ENCODE data around the gene KLHL13. TPM values are rescaled to one million over a fixed set of nuclear protein-coding genes. Genes with fewer than 3 reads are reported as not detected.

Gene KLHL13
- polyA plus RNA-seq, 1 donor from 2014 or later = 15.7 TPM

DNA sequence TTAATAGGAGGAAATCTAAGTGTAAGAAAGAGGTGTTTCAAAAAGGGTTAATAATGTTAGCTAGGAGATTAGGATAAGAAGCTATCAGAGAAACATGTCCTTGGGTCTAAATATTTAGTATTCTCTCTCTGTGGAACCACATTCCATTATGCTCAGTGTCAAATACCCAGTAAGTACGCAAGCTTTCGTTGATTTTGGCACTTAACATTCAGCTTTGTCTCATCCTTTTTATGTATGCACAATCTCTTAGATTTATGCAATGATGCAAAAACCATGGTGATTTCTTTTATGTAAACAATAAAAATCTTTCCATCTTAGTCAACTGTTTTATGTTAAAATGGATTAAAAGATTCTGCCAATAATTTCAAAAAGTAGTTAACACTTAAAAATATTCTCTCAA lies 129.2 kb downstream of the KLHL13 start:
- H3K27me3 ChIP-seq (ENCODE audit: insufficient read depth, low read depth, low read length) = no peaks in the 10 kb centered on the region

DNA sequence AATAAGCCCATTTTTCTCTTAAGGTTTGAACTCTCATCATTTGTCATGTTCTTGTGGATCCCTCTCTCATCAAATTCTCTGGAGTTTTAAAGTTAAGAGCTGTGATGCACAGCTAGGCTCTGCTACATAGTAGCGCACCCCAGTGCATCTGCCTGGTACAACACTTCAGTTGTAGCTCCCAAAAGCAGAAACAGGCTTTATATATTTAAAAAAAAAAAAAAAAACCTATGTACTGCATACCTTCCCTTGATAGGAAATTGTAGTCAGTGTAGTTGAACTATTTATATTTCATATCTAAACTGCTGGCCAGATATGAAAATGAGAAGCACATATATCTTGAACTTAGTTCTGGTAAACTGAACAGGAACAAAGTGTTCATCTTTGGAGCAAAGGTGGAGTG lies 131.4 kb downstream of the KLHL13 start:
- Histone ChIP-seq H3K4me3 (ENCODE audit: low read length) (no peak overlapping the region), H4K20me1 (ENCODE audit: insufficient read depth) (no peaks in the 10 kb centered on the region), H3K27ac (ENCODE audit: low read length) (no peak overlapping the region), H3K36me3 (ENCODE audit: insufficient read depth, low read length) (no peaks in the 10 kb centered on the region), H3K9me3 (ENCODE audit: low read length) (no peaks in the 10 kb centered on the region), H3K27me3 (ENCODE audit: insufficient read depth, low read depth, low read length) (no peaks in the 10 kb centered on the region), H3F3A (ENCODE audit: insufficient read depth, low read length, poor library complexity, severe bottlenecking) (no peaks in the 10 kb centered on the region), H3K79me2 (replicated peaks; ENCODE audit: insufficient read depth, low read length) (no peaks in the 10 kb centered on the region), H3K9me2 (ENCODE audit: insufficient read depth, low read length) (no peaks in the 10 kb centered on the region), H3K9ac (ENCODE audit: low read length) (no peak overlapping the region), H3K4me2 (ENCODE audit: low read length) (no peak overlapping the region), H2AFZ (ENCODE audit: low read depth, low read length) (no peak overlapping the region)
- peak; percentile 38 for TF ChIP-seq RAD21 (conservative IDR thresholded peaks at IDR 0.05)
- no peak for TF ChIP-seq EP300 (conservative IDR thresholded peaks at IDR 0.05; ENCODE audit: poor library complexity, severe bottlenecking)
- TF ChIP-seq, protein P1, sequence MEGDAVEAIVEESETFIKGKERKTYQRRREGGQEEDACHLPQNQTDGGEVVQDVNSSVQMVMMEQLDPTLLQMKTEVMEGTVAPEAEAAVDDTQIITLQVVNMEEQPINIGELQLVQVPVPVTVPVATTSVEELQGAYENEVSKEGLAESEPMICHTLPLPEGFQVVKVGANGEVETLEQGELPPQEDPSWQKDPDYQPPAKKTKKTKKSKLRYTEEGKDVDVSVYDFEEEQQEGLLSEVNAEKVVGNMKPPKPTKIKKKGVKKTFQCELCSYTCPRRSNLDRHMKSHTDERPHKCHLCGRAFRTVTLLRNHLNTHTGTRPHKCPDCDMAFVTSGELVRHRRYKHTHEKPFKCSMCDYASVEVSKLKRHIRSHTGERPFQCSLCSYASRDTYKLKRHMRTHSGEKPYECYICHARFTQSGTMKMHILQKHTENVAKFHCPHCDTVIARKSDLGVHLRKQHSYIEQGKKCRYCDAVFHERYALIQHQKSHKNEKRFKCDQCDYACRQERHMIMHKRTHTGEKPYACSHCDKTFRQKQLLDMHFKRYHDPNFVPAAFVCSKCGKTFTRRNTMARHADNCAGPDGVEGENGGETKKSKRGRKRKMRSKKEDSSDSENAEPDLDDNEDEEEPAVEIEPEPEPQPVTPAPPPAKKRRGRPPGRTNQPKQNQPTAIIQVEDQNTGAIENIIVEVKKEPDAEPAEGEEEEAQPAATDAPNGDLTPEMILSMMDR (IDR thresholded peaks at IDR 0.05; ENCODE audit: poor library complexity, severe bottlenecking) = peak; percentile 34
- no peak for TF ChIP-seq EZH2 (IDR thresholded peaks at IDR 0.05; ENCODE audit: borderline replicate concordance, insufficient read depth, low read length, poor library complexity, severe bottlenecking)
- TF ChIP-seq, protein P2, sequence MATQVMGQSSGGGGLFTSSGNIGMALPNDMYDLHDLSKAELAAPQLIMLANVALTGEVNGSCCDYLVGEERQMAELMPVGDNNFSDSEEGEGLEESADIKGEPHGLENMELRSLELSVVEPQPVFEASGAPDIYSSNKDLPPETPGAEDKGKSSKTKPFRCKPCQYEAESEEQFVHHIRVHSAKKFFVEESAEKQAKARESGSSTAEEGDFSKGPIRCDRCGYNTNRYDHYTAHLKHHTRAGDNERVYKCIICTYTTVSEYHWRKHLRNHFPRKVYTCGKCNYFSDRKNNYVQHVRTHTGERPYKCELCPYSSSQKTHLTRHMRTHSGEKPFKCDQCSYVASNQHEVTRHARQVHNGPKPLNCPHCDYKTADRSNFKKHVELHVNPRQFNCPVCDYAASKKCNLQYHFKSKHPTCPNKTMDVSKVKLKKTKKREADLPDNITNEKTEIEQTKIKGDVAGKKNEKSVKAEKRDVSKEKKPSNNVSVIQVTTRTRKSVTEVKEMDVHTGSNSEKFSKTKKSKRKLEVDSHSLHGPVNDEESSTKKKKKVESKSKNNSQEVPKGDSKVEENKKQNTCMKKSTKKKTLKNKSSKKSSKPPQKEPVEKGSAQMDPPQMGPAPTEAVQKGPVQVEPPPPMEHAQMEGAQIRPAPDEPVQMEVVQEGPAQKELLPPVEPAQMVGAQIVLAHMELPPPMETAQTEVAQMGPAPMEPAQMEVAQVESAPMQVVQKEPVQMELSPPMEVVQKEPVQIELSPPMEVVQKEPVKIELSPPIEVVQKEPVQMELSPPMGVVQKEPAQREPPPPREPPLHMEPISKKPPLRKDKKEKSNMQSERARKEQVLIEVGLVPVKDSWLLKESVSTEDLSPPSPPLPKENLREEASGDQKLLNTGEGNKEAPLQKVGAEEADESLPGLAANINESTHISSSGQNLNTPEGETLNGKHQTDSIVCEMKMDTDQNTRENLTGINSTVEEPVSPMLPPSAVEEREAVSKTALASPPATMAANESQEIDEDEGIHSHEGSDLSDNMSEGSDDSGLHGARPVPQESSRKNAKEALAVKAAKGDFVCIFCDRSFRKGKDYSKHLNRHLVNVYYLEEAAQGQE (IDR thresholded peaks at IDR 0.05; ENCODE audit: borderline replicate concordance) = no peak
- TF ChIP-seq SMC3 (conservative IDR thresholded peaks at IDR 0.05; ENCODE audit: poor library complexity) = peak; percentile 18
- no peak for TF ChIP-seq TAF1 (IDR thresholded peaks at IDR 0.05; ENCODE audit: low read depth)
- no peak for TF ChIP-seq POLR2AphosphoS5 (IDR thresholded peaks at IDR 0.05)
- no peak for TF ChIP-seq MXI1 (conservative IDR thresholded peaks at IDR 0.05; ENCODE audit: poor library complexity, severe bottlenecking)

More for the DNA sequence above, 129.2 kb downstream of the KLHL13 start:
- Histone ChIP-seq H3K27ac (ENCODE audit: low read length) (no peak overlapping the region), H4K20me1 (ENCODE audit: insufficient read depth) (no peaks in the 10 kb centered on the region), H2AFZ (ENCODE audit: low read depth, low read length) (no peak overlapping the region), H3F3A (ENCODE audit: insufficient read depth, low read length, poor library complexity, severe bottlenecking) (no peaks in the 10 kb centered on the region), H3K4me3 (ENCODE audit: low read length) (no peak overlapping the region), H3K9me3 (ENCODE audit: low read length) (no peaks in the 10 kb centered on the region), H3K9ac (ENCODE audit: low read length) (no peak overlapping the region), H3K36me3 (ENCODE audit: insufficient read depth, low read length) (no peaks in the 10 kb centered on the region), H3K4me2 (ENCODE audit: low read length) (no peak overlapping the region), H3K9me2 (ENCODE audit: insufficient read depth, low read length) (no peaks in the 10 kb centered on the region), H3K79me2 (replicated peaks; ENCODE audit: insufficient read depth, low read length) (no peaks in the 10 kb centered on the region)
- TF ChIP-seq SMC3 (conservative IDR thresholded peaks at IDR 0.05; ENCODE audit: poor library complexity) (no peak), RAD21 (conservative IDR thresholded peaks at IDR 0.05) (no peak), MXI1 (conservative IDR thresholded peaks at IDR 0.05; ENCODE audit: poor library complexity, severe bottlenecking) (no peak), TAF1 (IDR thresholded peaks at IDR 0.05; ENCODE audit: low read depth) (no peak), EP300 (conservative IDR thresholded peaks at IDR 0.05; ENCODE audit: poor library complexity, severe bottlenecking) (no peak), EZH2 (IDR thresholded peaks at IDR 0.05; ENCODE audit: borderline replicate concordance, insufficient read depth, low read length, poor library complexity, severe bottlenecking) (no peak), POLR2AphosphoS5 (IDR thresholded peaks at IDR 0.05) (no peak)
- TF ChIP-seq, protein P2 (IDR thresholded peaks at IDR 0.05; ENCODE audit: borderline replicate concordance) = no peak
- TF ChIP-seq, protein P1 (IDR thresholded peaks at IDR 0.05; ENCODE audit: poor library complexity, severe bottlenecking) = no peak
